ENCODE measurements around the gene ETV3.
"Not testable (repeated sequence)": the region's sequence is repeated elsewhere in the genome, so short reads cannot be mapped to it uniquely, and the experiment has no call there.

- not testable (repeated sequence) for TF ChIP-seq CTCF (IDR thresholded peaks at IDR 0.05); ZFX (IDR thresholded peaks at IDR 0.05; ENCODE audit: borderline replicate concordance)
Measured at GRCh38 chr1:157173241-157173640, 35.0 kb upstream of the ETV3 start.

Measured in 22Rv1 (cell line).